GM12891 (cell line): ENCODE results near the gene TMEM117.

Experiments used
- DNase-seq: peaks from one replicate; pipeline ENCODE4 v3.0.0; 2011; ENCODE audit warnings: low spot score; ENCODE audit not compliant: insufficient read length
- FAIRE-seq: peaks from 2 replicates; lab custom pipeline; 2011; peaks lifted over from hg19 to GRCh38; lab: Jason Lieb, UNC
- PAX5 ChIP-seq: IDR thresholded peaks from 2 replicates; pipeline ENCODE4 v1.6.1; 2011; ENCODE audit warnings: low read length, moderate library complexity, mild to moderate bottlenecking; ENCODE audit not compliant: insufficient read depth, severe bottlenecking
- POLR2A ChIP-seq: IDR thresholded peaks from 2 replicates; pipeline ENCODE4 v1.6.1; 2011; ENCODE audit warnings: low read depth, low read length, control low read depth
- POLR2AphosphoS5 ChIP-seq: IDR thresholded peaks from 2 replicates; pipeline ENCODE4 v1.6.1; 2011; ENCODE audit warnings: low read depth, low read length, control low read depth
- POU2F2 ChIP-seq: IDR thresholded peaks from 2 replicates; pipeline ENCODE4 v1.6.1; 2011; ENCODE audit warnings: low read depth, mild to moderate bottlenecking, control low read depth, low read length, moderate library complexity
- SPI1 ChIP-seq: IDR thresholded peaks from 2 replicates; pipeline ENCODE4 v1.6.1; 2011; ENCODE audit warnings: low read depth, low read length, control low read depth
- TAF1 ChIP-seq: IDR thresholded peaks from 2 replicates; pipeline ENCODE4 v1.6.1; 2011; ENCODE audit warnings: low read depth, low read length, control low read depth

The TMEM117 gene

DNA sequence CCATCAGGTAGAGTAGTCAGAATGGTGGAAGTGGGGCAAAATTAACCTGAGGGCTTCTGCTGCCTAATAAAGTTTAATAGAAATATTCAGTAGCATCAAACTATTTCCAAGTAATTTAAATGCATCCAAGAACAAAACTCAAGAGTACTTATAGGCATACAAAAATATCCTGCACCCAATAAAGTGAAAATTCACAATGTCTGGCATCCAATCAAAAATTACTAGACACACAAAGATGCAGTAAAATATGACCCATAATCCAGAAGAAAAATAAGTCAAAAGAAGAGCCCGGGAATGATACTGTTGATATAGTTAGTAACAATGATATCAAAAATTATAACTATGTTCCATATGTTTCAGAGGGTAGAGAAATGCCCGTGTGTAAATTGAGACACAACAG is 95.3 kb downstream of the TMEM117 start:
- no peak for FAIRE-seq
- DNase-seq, result no peak
- no peak for TF ChIP-seq POU2F2
- TF ChIP-seq POLR2A, result no peak
- TF ChIP-seq POLR2AphosphoS5, result no peak
- no peak for TF ChIP-seq TAF1
- TF ChIP-seq PAX5, result no peak
- TF ChIP-seq SPI1, result no peak

- no peak for DNase-seq
- TF ChIP-seq POLR2AphosphoS5 (no peak), PAX5 (no peak), TAF1 (no peak), POLR2A (no peak), SPI1 (no peak), POU2F2 (no peak)
- FAIRE-seq, result no peak
Measured at GRCh38 chr12:43935581-43935980, 99.7 kb downstream of the TMEM117 start.

DNA sequence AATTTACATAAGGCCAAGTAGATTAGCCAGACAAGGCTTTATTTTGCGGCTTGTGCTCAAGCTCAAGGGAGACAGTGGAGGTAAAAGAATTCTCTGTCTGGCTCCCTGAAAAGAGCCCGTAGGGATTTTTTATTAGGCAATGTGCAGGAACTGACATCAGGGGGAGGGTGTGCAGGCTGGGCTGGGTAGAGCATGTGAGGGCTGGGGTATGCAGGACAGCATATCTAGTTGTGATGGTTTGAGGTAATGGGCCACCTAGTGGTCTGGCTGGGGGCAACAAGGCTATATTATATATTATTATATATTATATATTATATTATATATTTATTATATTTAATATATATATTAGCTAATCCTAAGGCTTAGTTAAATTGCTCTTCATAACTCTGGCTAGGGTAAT is 102.1 kb downstream of the TMEM117 start:
- DNase-seq (no peak), FAIRE-seq (no peak)
- no peak for TF ChIP-seq TAF1
- no peak for TF ChIP-seq POU2F2
- TF ChIP-seq POLR2A, result no peak
- no peak for TF ChIP-seq SPI1
- TF ChIP-seq POLR2AphosphoS5, result no peak
- no peak for TF ChIP-seq PAX5

DNA sequence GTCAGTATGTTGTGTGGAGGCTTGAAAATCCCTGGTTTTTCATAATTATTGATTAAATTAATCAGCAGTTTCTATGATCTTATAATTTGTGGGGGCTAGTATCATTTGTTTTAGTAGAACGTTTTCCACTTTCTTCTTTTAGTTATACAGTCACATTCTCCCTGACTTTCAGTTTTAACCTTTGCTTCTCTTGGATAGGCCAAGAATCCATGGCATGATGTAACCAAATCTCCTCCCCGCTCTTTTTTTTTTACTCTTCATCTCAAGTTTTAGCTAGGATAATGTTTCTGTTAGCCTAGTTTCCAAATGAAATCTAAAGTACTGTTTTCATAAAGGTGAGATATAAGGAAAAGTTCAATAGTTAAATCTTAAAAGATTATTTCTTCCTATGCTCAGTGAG is 106.5 kb downstream of the TMEM117 start:
- no peak for TF ChIP-seq POLR2A
- TF ChIP-seq SPI1, result no peak
- DNase-seq (no peak), FAIRE-seq (no peak)

- no peak for DNase-seq
- no peak for TF ChIP-seq POU2F2
- no peak for FAIRE-seq
Measured at GRCh38 chr12:43945983-43946382, 110.1 kb downstream of the TMEM117 start.

DNA sequence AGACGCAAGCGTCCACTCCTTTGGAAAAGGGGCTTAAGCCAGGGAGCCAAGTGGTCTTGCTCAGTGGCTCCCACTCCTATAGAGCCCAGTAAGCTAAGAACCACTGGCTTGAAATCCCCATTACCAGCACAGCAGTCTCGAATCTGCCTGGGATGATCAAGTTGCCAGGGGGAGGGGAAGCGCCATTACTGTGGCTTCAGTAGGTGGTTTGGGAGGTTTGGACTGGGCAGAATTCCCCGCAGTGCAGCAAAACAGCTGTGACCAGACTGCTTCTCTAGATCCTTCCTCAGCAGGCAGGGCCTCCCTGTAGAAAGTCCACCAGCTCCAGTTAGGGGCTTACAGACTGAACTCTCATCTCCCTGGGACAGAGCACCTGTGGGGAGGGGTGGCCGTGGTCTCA is 115.4 kb downstream of the TMEM117 start:
- no peak for FAIRE-seq
- no peak for DNase-seq
- TF ChIP-seq TAF1 (no peak), POLR2A (no peak), POLR2AphosphoS5 (no peak), SPI1 (no peak), POU2F2 (no peak), PAX5 (no peak)

DNA sequence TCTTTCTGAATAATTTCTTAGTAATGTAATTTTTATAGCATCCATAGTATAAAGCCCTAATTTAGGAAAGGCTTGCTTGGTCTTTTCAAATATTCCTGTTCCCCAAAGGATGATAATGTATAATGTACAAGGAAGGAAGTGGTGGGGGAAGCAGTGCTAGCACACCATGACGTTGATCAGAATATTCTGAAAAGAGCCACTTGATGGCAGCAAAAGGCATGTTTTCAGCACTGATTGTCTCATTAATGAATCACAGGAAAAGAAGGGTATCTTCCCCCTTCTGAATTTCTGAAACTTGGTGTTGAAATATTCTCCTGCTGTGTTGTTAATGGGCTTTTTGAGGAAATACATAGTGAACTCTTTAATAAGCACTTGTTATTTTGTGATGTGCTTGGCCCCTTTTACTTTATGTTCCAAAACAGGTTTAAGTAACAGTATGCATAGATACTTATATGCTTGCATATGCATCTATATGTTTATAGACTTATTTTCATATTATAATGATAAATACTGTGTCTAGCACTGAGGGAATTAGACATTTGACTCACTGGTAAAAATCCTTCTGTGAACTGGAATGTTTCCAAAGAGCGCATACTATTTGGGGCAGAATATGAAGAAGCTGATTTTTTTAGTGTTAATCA is 122.0 kb downstream of the TMEM117 start:
- peak; percentile 19 for DNase-seq
- FAIRE-seq, result peak; percentile 85
- TF ChIP-seq TAF1 (no peak), SPI1 (peak; percentile 62), POLR2A (no peak), POU2F2 (no peak), POLR2AphosphoS5 (no peak), PAX5 (no peak)

GRCh38 chr12:43964033-43964432 is 128.2 kb downstream of the TMEM117 start:
- FAIRE-seq (no peak), DNase-seq (no peak)
- TF ChIP-seq SPI1 (no peak), POU2F2 (no peak), PAX5 (no peak), POLR2A (no peak), POLR2AphosphoS5 (no peak), TAF1 (no peak)

DNA sequence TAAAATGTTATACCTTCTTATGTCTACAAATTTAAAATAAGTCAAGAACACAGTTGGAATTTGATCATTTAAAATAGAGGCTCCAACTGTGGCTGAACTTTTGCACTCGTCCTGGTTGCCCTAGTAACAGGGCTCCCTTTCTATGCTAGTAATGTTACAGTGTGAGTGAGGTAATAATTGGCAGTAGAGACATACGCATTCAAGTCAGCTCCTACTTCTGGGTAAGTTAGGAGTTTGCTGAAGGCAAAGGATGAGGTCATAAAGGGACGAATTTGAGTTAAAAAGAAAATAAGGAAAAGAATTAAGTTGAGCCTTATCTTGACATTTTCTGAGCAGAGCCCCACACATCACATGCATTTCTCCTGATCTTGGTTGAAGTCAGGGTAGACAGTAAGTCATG is 129.1 kb downstream of the TMEM117 start:
- no peak for FAIRE-seq

DNA sequence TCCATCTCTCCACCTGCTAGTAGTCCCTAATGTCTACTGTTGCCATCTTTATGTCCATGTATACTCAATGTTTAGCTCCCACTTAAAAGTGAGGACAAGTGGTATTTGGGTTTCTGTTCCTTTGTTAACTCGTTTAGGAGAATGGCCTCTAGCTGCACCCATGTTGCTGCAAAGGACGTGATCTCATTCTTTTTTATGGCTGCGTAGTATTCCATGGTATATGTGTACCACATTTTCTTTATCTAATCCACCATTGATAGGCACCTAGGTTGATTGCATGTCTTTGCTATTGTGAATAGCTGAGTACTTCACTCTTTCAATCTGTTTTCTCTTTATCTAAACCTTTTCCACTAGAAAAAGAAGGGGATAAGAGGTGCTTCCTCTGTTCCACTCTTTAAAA is 130.0 kb downstream of the TMEM117 start:
- DNase-seq, result no peak
- TF ChIP-seq POLR2AphosphoS5 (no peak), SPI1 (no peak), PAX5 (no peak), POLR2A (no peak), POU2F2 (no peak), TAF1 (no peak)
- FAIRE-seq, result no peak

More for the DNA sequence above, 129.1 kb downstream of the TMEM117 start:
- no peak for TF ChIP-seq PAX5
- no peak for TF ChIP-seq POLR2A
- no peak for TF ChIP-seq POU2F2
- TF ChIP-seq TAF1, result no peak
- no peak for TF ChIP-seq SPI1
- TF ChIP-seq POLR2AphosphoS5, result no peak
- DNase-seq, result no peak
